ENCODE data around the gene TRIM44. TPM values are rescaled to one million over a fixed set of nuclear protein-coding genes. Genes with fewer than 3 reads are reported as not detected.

TRIM44 gene
- polyA plus RNA-seq, 1 experiment = 62.0 TPM

GRCh38 chr11:35723913-35724312, 61.3 kb downstream of the TRIM44 start:
- Histone ChIP-seq H3K36me3 (ENCODE audit: control insufficient read depth, insufficient read depth, low read length) (no peaks in the 10 kb centered on the region; the same call in 1 of the 2 replicates), H3K4me3 (ENCODE audit: low read depth, low read length) (no peak overlapping the region), H3K27me3 (ENCODE audit: control insufficient read depth, insufficient read depth, low read length) (no peaks in the 10 kb centered on the region)
- POLR2A ChIA-PET = no interaction called here
- TF ChIP-seq CTCF (IDR thresholded peaks at IDR 0.05; ENCODE audit: insufficient read depth, low read depth, low read length) = no peak
- DNase-seq (ENCODE audit: low read depth) = no peak
- CTCF ChIA-PET = no interaction called here

- CTCF ChIA-PET = no interaction called here
- DNase-seq (ENCODE audit: low read depth) = no peak
- Histone ChIP-seq H3K27me3 (ENCODE audit: control insufficient read depth, insufficient read depth, low read length) (no peaks in the 10 kb centered on the region), H3K36me3 (ENCODE audit: control insufficient read depth, insufficient read depth, low read length) (no peaks in the 10 kb centered on the region; the same call in none of the 2 replicates), H3K4me3 (ENCODE audit: low read depth, low read length) (no peak overlapping the region)
- POLR2A ChIA-PET = no interaction called here
- TF ChIP-seq CTCF (IDR thresholded peaks at IDR 0.05; ENCODE audit: insufficient read depth, low read depth, low read length) = no peak
Observed at GRCh38 chr11:35725885-35726284, 63.3 kb downstream of the TRIM44 start.

- Histone ChIP-seq H3K36me3 (ENCODE audit: control insufficient read depth, insufficient read depth, low read length) (no peaks in the 10 kb centered on the region; the same call in none of the 2 replicates), H3K4me3 (ENCODE audit: low read depth, low read length) (no peak overlapping the region), H3K27me3 (ENCODE audit: control insufficient read depth, insufficient read depth, low read length) (no peaks in the 10 kb centered on the region)
- CTCF ChIA-PET = interaction anchor here (1.0 kb wide), 1 partner anchor 13 kb away, joined by 3 read pairs; no protein-coding TSS in a partner anchor
- DNase-seq (ENCODE audit: low read depth) = no peak
- POLR2A ChIA-PET = no interaction called here
- no peak for TF ChIP-seq CTCF (IDR thresholded peaks at IDR 0.05; ENCODE audit: insufficient read depth, low read depth, low read length)
Observed at GRCh38 chr11:35727140-35727539, 64.6 kb downstream of the TRIM44 start.

GRCh38 chr11:35730254-35730653, 67.7 kb downstream of the TRIM44 start:
- ChIA-PET POLR2A (no interaction called here), CTCF (interaction anchor here (0.6 to 0.7 kb wide), 2 partner anchors 124 to 313 kb away, joined by 3 read pairs; no protein-coding TSS in a partner anchor)
- no peak for DNase-seq (ENCODE audit: low read depth)
- no peaks in the 10 kb centered on the region; the same call in none of the 2 replicates for H3K36me3 ChIP-seq (ENCODE audit: control insufficient read depth, insufficient read depth, low read length)
- H3K4me3 ChIP-seq (ENCODE audit: low read depth, low read length) = no peak overlapping the region
- H3K27me3 ChIP-seq (ENCODE audit: control insufficient read depth, insufficient read depth, low read length) = no peaks in the 10 kb centered on the region
- TF ChIP-seq CTCF (IDR thresholded peaks at IDR 0.05; ENCODE audit: insufficient read depth, low read depth, low read length) = no peak

GRCh38 chr11:35734669-35735410, 72.3 kb downstream of the TRIM44 start:
- H3K27me3 ChIP-seq (ENCODE audit: control insufficient read depth, insufficient read depth, low read length) = no peaks in the 10 kb centered on the region
- ChIA-PET CTCF (no interaction called here), POLR2A (no interaction called here)
- no peak for DNase-seq (ENCODE audit: low read depth)
- no peak overlapping the region for H3K4me3 ChIP-seq (ENCODE audit: low read depth, low read length)
- no peak for TF ChIP-seq CTCF (IDR thresholded peaks at IDR 0.05; ENCODE audit: insufficient read depth, low read depth, low read length)
- no peaks in the 10 kb centered on the region; the same call in 1 of the 2 replicates for H3K36me3 ChIP-seq (ENCODE audit: control insufficient read depth, insufficient read depth, low read length)
